Measurements from ENCODE around the gene KCNH5.

Gene KCNH5

DNA sequence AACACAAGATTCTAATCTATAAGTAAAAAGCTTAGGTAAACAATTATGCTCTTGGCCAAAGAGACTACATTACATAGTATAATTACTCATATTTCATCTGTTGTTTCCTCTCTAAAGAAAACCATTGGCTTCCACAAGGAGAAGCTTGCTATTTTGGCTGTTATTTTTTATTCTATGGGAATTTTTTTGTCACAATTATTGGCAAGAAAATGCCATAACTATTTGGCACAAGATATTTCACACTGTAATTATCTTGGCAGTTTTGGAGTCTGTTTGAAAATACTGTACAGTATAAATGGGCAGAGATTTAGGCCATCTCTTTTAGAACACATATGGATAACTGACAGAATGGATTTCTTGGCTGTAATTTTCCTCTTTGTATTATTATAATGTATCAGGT is 51.2 kb downstream of the KCNH5 start:
- no peak for DNase-seq

DNA sequence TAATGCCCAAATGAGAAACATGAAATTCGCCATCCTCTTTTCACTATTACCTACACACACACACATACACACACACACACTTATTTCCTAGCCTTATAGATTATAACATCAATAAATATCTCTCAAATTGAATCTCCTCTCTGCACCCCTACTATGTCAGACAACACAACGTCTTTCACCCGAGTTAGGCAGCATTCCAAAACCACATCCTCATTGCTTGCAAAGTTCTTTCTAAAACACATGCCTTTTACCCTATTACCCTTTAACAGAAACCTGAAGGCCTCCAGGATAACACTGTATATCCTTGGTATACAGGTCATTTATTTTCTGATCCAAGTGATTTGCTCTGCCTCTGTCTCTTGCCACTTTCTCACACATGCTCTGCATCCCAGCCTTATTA is 56.3 kb downstream of the KCNH5 start:
- no peak for DNase-seq

DNA sequence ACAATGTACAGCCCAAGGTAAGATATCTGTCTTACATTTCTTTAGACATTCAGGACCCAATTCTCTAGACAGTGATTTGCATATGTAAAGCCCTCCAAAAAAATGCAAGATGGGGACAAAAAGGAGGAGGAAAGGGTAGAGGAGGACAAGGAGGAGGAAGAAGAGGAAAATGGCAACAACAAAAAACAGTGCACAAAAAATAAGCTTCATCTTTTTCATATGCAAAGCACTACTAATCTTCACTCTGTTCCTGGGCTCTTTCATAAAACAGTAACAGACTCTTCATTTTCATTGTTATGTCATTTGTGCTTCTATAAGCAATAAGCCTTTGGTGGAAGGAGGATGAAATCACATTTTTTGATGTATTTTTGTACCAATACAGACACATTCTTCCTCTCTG is 61.4 kb downstream of the KCNH5 start:
- no peak for DNase-seq

DNA sequence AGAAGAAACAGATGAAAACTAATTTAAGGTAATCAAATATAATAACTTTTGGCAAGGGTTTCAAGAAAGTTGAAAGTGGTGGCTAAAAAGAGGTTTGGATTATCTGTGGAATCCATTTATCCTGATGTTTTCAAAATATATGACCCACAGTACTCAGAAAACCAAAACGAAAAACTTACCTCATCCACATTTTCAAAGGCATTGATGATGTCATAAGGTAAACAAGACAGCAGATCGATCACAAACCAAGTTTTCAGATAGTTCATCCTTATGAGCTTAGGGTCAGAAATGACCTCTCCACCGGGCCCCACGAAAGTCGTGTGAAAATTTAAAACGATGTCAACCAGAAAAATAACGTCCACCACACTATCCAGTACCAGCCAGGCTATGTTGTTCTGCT is 64.6 kb downstream of the KCNH5 start:
- no peak for DNase-seq

DNA sequence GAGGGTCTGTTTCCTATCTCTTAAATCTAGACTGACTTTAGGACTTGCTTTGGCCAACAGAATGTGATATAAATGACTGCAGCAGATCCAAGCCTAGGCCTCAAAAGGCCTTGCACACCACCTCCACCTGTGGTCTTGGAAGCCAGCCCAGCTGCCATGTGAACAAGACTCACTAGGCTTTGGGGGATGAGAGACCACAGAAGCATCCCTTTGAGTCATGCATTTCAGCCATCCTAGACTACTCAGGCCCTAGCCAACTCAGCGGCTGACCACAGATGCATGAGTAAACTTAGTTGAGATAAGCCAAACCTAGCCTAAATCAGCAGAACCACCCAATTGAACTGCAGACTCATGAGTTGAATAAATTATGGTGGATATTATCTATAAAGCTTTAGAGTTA is 87.7 kb downstream of the KCNH5 start:
- DNase-seq = no peak

DNA sequence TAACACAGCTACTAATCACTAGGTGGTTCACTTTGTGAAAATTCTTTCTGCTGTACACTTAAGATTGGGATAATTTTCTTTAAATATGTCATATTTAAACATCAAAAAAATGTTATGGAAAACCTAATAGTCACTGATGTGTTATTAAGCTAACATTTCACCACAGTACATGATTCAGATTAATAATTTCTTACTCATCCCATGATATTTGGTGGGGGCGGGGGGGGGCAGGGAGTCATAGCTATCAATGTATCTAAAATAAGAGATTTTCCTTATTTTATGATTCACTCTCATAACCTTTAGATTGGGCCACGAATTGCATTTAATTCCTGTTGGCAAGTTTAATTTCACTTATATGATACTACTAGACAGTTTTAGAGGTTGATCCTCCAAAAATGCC is 88.8 kb downstream of the KCNH5 start:
- DNase-seq = no peak

DNA sequence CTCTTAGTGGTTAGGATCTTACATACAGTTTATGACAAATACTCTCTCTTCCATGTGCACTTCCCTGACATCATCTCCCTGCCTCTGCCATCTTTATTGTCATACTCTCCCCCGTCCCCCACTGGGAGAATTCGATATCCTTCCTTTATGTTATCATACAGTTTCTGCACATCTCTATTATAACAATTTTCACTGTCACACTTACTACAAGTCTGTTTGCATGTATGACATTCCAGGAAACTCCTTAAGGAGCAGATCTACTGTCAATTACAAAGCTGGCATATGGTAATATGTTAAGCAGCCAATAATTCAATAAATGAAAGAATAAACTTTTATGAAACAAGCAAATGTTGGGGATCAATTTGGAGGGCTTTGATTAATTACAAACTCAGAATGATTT is 91.1 kb downstream of the KCNH5 start:
- DNase-seq = no peak

DNA sequence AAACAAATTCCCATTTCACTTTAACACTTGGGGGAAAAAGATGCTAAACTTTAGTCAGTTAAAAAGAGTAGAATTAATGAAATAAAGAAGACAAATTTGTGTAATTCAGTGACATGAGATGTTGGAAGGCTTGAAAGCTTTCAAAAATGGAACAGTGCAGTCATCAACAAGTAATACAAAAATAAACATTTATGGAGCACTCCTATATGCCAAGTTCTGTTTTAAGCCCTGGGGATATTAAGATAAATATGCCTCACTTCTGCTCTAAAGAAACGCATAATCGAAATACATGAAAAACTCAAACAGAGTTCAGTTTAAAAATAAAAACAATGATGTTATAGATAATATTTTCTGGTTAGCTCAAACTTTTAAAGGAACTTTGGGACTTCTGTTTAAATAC is 93.0 kb downstream of the KCNH5 start:
- no peak for DNase-seq

DNA sequence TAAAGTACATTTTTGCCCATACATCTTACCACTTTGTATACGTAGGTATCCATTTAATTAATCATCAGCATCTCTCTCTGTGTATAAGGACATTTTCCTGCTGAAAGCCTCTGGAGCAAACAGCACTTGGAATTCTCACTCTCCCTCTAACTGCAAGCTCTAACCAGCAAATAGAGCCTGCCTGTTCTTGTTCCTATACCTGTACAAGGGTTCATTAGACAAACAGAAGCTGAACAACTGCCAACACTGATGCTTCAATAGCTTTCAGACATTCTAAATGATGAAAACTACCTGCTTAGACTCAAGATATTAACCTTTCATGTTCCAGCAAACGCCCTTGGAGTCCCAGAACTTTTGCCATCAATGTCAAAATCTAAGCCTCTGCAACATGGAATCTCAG is 98.0 kb downstream of the KCNH5 start:
- no peak for DNase-seq

DNA sequence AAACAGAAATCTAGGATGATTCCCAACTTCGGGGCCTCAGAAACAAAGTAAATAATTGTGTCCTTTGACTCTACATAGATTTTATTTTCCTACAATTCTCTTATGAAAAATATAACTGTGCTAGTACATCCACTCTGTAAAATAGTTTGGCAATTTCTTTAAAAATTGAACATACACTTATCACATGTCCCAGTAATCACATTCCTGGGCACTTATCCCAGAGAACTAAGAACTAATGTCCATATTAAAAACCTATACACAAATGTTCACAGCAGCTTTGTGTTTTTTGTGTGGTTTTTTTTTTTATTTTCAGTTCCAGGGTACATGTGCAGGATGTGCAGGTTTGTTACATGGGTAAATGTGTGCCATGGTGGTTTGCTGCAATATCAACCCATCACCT is 99.0 kb downstream of the KCNH5 start:
- DNase-seq = no peak

DNA sequence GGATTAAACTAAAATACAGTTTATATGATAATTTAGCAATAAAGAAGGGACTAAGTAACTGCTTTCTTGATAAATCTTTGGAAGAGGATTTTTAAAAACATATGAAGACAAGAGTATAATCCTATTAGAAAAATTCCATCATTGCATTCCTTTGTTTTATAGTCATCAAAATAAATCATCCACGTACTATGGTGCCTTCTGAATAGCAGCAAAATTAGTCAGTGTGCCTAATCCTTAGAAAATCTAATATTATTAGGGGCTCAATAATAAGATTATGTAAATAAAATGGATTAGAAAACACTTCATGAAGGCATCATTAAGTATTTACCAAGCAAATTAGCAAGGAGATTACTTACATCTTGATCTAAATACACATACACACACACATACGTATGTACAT is 102.1 kb downstream of the KCNH5 start:
- DNase-seq = no peak

DNA sequence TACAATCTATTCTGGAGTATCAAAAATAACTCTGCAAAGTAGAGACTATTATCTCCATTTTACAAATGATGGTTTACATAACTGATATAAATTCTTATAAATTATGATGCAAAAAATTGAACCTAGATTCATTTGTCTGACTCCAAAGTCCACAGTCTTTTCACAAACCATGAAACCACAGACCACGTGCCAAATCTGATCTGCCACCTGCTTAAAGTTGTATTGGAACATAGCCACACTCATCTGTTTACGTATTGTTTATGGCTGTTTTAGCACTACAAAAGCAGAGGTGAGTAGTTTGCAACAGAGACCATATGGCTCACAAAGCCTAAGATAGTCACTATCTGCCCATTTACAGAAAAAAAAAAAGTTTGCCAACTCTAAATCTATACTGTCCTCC is 105.3 kb downstream of the KCNH5 start:
- no peak for DNase-seq

DNA sequence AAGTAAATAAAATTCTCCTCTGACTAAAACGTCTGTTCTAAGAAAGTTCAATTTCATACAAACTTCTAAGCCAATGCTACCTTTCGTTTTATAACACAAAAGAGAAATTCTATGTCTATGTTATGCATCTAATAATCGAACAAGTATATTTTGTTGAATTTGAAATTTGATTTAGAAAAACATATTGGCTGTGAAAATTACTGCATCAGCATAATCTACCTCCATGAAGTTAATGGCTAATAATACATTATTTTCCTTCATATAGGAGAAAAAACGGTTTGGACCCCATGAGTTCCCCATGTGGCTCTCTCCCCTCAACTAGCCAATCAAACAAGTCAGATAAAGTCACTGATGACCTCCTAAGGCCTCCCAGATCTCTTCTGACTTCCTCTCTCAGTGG is 106.5 kb downstream of the KCNH5 start:
- no peak for DNase-seq

DNA sequence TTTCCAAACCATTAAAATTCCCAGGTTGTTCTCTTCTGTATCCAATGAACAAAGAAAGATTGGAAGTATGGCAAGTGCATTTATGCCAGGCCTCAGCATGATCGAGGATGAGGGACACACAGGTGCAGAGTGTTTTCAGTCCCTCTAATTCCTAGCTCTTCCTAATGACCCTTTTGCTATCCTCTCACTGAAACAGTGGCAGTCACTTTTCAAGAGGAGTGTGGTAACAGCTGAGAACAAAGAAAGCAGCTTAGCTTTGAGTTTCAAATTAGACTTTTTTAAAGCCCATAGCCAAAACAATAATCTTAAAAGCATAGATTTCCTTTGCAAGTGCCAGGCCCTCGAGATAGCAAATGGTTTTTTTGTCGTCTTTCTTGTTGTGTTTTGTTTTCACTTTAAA is 110.8 kb downstream of the KCNH5 start:
- DNase-seq = no peak

DNA sequence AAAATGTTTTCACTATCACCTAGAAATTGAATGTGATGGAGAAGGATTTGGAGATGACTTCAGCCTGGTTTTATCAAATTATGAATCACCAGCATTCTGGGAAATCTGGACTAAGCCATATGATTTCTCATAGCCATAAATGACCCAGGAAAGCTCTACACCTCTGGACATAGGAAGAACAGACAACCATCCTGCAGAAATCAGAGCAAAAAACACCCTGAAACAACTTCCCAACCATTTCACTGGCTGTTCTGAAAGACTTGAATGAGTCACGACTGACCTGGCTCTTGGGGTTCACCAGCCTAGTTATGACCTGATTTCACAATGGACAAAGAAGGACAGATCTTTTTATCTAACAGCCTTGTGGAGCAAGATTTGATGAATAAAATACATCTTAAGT is 123.8 kb downstream of the KCNH5 start:
- no peak for DNase-seq

DNA sequence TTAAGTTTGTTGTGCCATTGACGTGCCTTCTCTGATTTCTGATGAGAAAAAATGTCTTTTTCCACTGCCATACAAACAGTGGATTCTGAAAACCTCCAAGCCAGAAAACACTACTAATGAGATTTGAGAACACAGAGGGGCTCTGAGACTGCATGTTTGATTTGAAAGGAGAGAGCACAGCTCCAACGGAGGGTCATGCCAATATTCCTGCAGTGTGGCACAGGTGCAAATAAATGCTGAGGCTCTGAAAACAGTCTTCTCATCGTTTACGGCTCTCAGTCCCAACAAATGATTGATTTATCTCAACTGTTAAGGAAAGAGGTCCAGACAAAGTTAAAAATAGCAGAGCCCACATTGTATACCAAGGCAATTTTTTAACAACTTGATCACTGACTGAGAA is 128.7 kb downstream of the KCNH5 start:
- no peak for DNase-seq

DNA sequence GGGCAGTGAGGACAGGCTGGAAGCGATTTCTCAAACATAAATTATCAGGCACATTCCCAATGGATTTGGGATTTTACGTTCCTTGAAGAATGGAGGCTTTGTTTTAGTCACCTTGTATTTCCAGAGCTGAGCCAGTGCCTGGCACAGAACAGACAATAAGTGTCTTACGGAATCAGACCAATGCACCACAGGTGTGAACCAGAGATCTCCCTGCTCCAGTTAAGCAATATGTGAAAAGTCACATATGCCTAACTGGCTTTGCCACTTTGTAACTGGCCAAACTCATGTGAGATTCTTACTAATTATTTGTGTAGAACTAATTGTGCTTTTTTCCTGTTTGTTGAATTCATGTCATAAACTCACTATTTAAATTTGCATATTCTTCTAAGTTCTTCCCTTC is 130.4 kb downstream of the KCNH5 start:
- no peak for DNase-seq

DNA sequence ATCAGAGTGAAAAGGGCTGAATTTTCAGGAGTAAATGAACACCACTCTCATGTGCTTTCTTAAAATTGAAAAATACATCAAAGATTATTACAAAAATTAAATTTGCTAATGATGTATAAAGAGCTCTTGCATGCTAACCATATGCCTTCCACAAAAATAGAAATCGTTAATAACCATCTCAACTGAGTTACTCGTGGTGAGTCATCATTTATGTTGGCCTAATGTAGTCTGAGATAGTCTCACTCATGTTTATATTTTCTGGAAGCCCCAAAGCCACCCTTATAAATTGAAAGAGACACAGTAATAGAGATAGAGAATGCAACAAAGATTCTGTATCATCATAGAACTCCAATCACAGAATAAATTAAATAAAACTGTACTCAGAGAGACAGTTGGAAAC is 131.2 kb downstream of the KCNH5 start:
- DNase-seq = no peak

DNA sequence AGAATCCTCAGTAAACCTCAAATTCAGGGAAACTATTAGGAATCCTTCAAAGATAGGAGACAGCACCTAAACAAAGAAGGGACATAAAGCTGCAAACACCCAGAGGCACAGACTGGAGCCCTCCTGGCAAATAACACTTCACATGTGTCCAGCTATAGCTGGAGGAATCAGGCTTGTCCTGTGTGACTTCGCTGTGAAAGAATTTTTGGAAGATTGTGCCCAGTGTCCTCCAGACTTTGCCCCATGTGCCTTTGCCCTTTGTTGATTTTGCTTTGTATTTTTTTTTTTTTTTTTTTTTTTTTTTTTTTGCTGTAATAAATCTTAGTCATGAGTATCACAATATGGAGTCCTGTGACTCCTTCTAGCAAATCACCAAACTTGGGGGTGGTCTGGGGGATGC is 136.8 kb downstream of the KCNH5 start:
- DNase-seq = no peak

DNA sequence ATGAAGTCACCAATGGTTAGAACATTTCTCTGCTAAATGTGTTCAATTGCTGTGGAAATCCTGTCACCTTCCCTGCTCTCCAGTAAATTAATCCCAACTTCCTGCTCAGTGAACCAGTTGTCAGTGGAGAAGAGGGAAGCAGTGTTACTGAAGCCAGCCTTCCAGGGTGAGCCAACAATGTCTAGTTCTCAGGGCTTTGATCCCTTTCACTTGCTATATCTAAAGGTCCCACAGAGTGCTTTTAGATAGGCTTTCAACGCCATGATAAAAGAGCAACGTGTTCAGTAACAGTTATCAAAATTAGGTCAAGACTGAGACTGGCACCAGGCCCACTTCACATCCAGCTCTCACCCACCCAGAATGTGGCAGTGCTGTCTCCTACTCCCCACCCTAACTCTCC is 139.7 kb downstream of the KCNH5 start:
- DNase-seq = no peak

DNA sequence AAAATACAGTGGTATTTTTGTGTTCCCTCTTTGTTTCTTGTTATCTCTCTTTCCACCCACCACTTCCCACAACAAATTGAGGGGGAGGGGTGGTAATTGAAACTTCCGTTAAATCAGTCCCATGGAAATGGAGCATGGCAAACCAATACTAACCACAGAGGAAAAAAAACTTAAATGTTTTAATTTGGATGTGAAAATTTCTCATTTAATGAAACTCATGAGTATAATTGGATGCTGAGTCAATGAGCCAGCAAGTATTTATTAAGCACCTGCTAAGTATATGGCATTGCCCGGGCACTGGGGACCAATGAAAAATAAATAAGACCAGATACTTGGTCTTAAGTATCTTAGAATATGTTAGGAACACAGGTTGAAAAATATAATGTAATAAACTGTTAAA is 147.5 kb downstream of the KCNH5 start:
- no peak for DNase-seq

DNA sequence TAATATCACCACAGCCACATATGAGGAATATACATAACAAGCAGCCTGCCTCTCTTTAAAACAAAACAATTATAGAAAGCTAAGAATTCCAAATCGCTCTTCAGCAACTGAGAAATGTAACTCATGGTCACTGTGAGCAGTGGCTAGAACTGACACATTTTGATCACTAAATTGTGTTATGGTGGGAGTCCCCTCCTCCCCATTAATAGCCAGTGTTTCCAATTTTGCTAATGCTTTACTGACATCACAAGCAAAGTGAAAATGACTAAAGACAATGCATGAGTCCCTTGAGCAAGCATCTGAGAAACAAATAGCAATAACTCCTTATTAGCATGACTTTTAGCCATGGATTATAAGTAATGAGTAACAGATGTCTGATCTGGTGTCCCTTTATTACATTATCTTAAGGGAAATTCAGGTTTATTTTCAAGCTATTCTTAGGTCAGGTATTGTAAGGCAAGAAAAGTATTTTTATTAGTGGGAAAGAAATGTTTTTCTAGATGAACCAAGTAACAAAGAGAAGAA is 148.3 kb downstream of the KCNH5 start:
- DNase-seq = no peak

DNA sequence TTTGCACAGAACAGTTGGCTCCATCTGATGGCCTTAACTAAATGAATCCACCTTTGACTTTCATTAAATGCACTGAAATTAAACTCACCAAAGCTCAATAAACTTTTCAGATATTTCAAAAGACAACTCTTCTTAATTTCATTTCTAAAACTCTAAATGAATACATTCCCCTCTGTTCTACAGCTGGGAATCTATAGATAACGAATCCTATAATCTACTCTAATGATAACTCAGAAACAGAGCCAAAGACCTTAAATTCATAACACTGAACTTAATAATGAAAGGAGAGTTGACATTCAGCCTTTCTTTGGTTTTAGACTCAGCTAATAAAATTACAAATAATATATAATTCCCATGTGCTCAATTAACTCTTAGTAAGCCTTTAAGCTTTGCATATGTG is 150.5 kb downstream of the KCNH5 start:
- no peak for DNase-seq

DNA sequence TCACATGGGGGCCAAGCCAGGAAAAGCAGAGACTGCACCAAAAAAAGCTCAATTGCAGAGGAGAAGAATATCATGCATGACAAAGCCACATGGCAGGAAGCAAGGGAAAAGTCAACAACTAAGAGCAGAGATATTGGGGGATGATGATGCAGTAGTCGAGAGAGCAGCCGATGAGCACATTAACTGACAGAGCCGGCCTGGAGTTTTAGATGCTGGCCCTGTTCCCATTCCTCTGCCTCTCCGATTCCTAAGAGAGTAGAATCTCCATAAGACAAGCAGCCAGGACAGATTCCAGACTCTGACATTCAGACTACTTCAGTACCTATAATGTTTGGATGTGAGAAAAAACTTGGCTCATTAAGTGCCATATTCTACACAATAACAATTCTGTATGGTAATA is 155.9 kb downstream of the KCNH5 start:
- DNase-seq = no peak

DNA sequence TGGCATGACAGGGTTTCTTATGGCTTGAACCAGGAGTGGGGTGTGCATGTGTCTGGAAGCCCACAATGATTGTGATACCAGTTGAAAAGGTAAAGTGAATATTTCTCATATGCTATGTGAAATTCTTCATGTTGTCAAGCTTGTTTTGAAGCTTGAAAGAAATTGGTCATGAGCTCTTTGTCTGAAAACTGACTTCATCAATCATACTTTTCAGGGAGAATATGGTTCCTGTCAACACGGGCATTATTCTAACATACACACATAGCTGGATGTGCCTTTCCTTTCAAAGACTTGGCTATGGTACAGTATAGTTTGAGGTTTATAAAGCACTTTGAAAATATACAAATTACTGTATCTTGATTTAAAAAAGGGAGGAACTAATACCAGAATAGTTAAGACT is 158.8 kb downstream of the KCNH5 start:
- no peak for DNase-seq

DNA sequence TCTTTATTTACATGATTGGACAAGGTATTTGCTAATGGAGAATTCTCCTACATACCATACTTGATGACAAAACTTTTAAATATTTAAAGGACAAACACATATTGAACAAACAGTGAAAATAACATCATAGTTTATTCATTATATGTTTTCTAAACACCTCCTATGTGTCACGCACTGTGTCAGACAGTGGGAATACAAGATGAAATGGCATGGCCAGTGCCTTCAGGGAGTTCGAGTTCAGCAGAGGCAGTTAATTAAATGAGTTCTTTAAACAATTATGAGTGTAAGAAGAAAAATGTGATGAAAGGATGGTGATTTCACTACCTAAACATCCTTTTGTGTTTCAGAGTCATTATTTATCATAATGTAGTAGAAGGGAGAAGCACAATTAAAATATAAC is 159.8 kb downstream of the KCNH5 start:
- DNase-seq = no peak

Data from activated CD4-positive, alpha-beta T cell treated with anti-CD3 and anti-CD28 coated beads for 1 hour (primary cell).